Karpas-422 (cell line): Measurements from ENCODE around the gene CTR9. TPM values are rescaled to one million over a fixed set of nuclear protein-coding genes. Genes with fewer than 3 reads are reported as not detected.

Source experiments
- DNase-seq: peaks from one replicate; pipeline ENCODE4 v3.0.0-alpha.2; 2015
- H2AFZ ChIP-seq: fragments of 200-600 bp; sonication (generic); 2 replicates; pipeline ENCODE4 v1.6.1; 2014; ENCODE audit warnings: antibody characterized with exemption, low read length, mixed read lengths
- H3K27ac ChIP-seq: fragments of 200-600 bp; sonication (generic); 2 replicates; pipeline ENCODE4 v1.5.1; 2014; ENCODE audit warnings: mild to moderate bottlenecking, low read length, moderate library complexity
- H3K27me3 ChIP-seq: fragments of 200-600 bp; sonication (generic); 2 replicates; pipeline ENCODE4 v1.6.1; 2014; ENCODE audit warnings: low read length, mixed read lengths
- H3K36me3 ChIP-seq: fragments of 200-600 bp; sonication (generic); 2 replicates; pipeline ENCODE4 v1.6.1; 2014; ENCODE audit warnings: low read length, mixed read lengths; ENCODE audit not compliant: insufficient read depth
- H3K4me1 ChIP-seq: fragments of 200-600 bp; sonication (generic); 2 replicates; pipeline ENCODE4 v1.6.1; 2014; ENCODE audit warnings: mild to moderate bottlenecking, low read length, mixed read lengths
- H3K4me2 ChIP-seq: fragments of 200-600 bp; sonication (generic); 2 replicates; pipeline ENCODE4 v1.6.1; 2014; ENCODE audit warnings: low read length, low read depth, mild to moderate bottlenecking; ENCODE audit not compliant: poor library complexity, severe bottlenecking
- H3K4me3 ChIP-seq: fragments of 200-600 bp; sonication (generic); 2 replicates; pipeline ENCODE4 v1.5.1; 2014; ENCODE audit warnings: mild to moderate bottlenecking, antibody characterized with exemption, low read length, mixed read lengths
- H3K79me2 ChIP-seq: fragments of 200-600 bp; sonication (generic); 2 replicates; pipeline ENCODE4 v1.6.1; 2014; ENCODE audit warnings: mild to moderate bottlenecking, low read length, mixed read lengths
- H3K9ac ChIP-seq: fragments of 200-600 bp; sonication (generic); 2 replicates; pipeline ENCODE4 v1.6.0; 2014; ENCODE audit warnings: low read length
- H3K9me2 ChIP-seq: fragments of 200-600 bp; sonication (generic), shearing (Covaris generic); replicated peaks from 2 replicates; pipeline ENCODE4 v1.6.0; 2014; ENCODE audit warnings: mild to moderate bottlenecking, low read length, moderate library complexity; ENCODE audit not compliant: insufficient read depth
- H3K9me3 ChIP-seq: fragments of 300-700, 200-600 bp; sonication (generic); 2 replicates; pipeline ENCODE4 v1.6.1; 2014; ENCODE audit warnings: low read length, mixed read lengths
- H4K20me1 ChIP-seq: fragments of 200-600 bp; sonication (generic); 2 replicates; pipeline ENCODE4 v1.6.1; 2014; ENCODE audit warnings: mild to moderate bottlenecking, antibody characterized with exemption, low read length, low read depth; ENCODE audit not compliant: insufficient read depth
- total RNA-seq: library from RNA; depleted of rRNA; stranded (reverse); fragments of >200 nt; shearing (Covaris generic); gene quantifications from 2 replicates; pipeline ENCODE4 v1.2.3, GENCODE V29; 2014; ENCODE audit warnings: low replicate concordance

The CTR9 gene
- total RNA-seq, 1 experiment from 2014 or later = 39.9 TPM

DNA sequence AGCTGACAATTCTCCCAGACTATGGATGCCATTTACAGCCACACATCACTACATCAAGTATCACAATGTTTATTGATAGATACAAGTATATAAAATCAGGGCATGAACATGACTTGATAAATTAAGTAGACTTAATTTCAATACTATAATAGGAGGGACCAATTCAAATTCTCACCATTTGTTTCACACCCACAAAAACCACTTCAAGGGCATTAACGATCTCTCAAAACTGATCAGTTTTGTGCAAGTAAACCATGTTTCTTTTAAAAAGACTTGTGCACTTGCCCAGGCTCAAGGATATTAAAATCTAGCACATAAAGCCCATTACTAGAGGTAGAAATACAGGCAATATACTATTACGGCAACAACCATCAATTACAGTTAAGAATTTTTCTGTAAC is 46.0 kb downstream of the CTR9 start:
- H3K9ac ChIP-seq = no peak overlapping the region
- H2AFZ ChIP-seq = no peak overlapping the region
- no peaks in the 10 kb centered on the region for H3K27me3 ChIP-seq
- H4K20me1 ChIP-seq = peaks cover 16% of the 10 kb centered on the region
- no peaks in the 10 kb centered on the region for H3K79me2 ChIP-seq
- no peaks in the 10 kb centered on the region for H3K9me2 ChIP-seq
- no peak overlapping the region for H3K4me3 ChIP-seq
- peaks cover 56% of the 10 kb centered on the region for H3K36me3 ChIP-seq
- no peak overlapping the region for H3K4me2 ChIP-seq
- peaks cover 9% of the 10 kb centered on the region for H3K4me1 ChIP-seq
- H3K27ac ChIP-seq = no peak overlapping the region
- no peak for DNase-seq
- no peaks in the 10 kb centered on the region for H3K9me3 ChIP-seq

DNA sequence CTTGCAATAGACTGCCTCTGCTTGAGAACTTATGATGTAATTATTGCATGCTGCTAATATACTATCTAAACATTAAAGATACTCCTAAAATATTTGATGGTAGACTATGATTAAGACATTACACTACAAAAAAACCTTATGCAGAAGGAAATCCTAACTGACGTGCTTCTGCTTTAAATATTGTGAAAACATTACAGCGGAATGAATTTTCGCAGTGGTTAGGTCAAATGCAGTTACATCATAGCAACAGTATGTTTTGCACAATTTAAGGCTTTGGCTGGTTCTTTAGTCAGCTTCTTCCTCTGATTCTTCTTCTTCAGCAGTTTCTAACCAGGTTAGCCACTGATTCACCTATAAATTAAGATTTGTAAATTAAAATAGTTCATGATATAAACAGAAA is 46.5 kb downstream of the CTR9 start:
- H3K36me3 ChIP-seq = peaks cover 61% of the 10 kb centered on the region

DNA sequence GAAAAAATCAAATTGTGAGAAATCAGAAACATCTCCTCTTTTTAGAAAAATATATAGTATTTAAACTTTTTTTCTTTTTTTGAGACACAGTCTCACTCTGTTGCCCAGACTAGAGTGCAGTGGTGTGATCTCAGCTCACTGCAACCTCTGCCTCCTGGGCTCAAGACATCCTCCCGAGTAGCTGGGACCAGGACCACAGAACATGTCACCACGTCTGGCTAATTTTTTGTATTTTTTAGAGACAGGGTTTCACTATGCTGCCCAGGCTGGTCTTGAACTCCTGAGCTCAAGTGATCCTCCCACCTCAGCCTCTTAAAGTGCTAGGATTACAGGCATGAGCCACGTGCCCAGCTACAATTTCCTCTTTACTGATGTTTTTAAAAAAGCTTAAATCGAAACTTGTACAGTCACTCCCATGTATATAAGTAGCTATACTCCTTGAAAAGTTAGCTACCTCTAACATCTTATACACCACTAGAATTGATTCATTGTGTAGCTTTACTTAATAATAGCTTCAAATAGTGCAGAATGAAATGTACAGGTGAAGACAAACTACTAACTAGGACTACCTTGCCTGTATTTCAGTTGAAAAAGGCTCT is 47.4 kb downstream of the CTR9 start:
- H3K9me2 ChIP-seq = no peaks in the 10 kb centered on the region
- DNase-seq = no peak
- H3K4me3 ChIP-seq = no peak overlapping the region
- no peak overlapping the region for H2AFZ ChIP-seq
- H3K79me2 ChIP-seq = no peaks in the 10 kb centered on the region
- no peak overlapping the region for H3K4me2 ChIP-seq
- H3K9ac ChIP-seq = no peak overlapping the region
- no peaks in the 10 kb centered on the region for H3K27me3 ChIP-seq
- no peak overlapping the region for H3K27ac ChIP-seq
- peaks cover 70% of the 10 kb centered on the region for H3K36me3 ChIP-seq
- H3K9me3 ChIP-seq = no peaks in the 10 kb centered on the region
- peaks cover 17% of the 10 kb centered on the region for H4K20me1 ChIP-seq
- H3K4me1 ChIP-seq = no peaks in the 10 kb centered on the region

More for the DNA sequence above, 46.5 kb downstream of the CTR9 start:
- Histone ChIP-seq H3K27me3 (no peaks in the 10 kb centered on the region), H4K20me1 (peaks cover 17% of the 10 kb centered on the region), H3K9ac (no peak overlapping the region), H3K9me2 (no peaks in the 10 kb centered on the region), H2AFZ (no peak overlapping the region), H3K4me1 (peaks cover 6% of the 10 kb centered on the region), H3K9me3 (no peaks in the 10 kb centered on the region), H3K79me2 (no peaks in the 10 kb centered on the region), H3K4me3 (no peak overlapping the region), H3K27ac (no peak overlapping the region), H3K4me2 (no peak overlapping the region)
- no peak for DNase-seq

DNA sequence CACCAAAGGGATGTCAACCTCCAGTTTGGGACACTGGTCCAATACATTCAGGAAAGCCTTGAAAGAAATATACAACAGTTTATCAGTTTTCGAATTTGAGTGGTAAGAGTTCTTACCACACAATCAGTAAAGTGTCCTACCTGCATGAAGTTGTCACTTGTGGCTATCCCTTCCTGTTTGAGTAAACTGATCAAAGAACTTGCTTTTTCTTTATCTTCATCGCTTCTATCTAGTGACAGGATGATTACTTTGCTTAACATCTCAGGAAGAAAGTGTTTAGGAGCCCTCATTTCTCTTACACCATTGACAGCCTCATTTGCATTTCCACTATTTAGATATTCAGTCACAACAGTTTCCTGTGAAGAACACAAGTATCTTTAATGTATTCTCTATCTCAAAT is 49.2 kb downstream of the CTR9 start:
- Histone ChIP-seq H2AFZ (no peak overlapping the region), H3K27me3 (no peaks in the 10 kb centered on the region), H3K4me1 (no peaks in the 10 kb centered on the region), H3K9me3 (no peaks in the 10 kb centered on the region), H3K36me3 (peaks cover 88% of the 10 kb centered on the region), H4K20me1 (peaks cover 17% of the 10 kb centered on the region), H3K4me3 (no peak overlapping the region), H3K4me2 (no peak overlapping the region), H3K79me2 (no peaks in the 10 kb centered on the region), H3K27ac (no peak overlapping the region), H3K9me2 (no peaks in the 10 kb centered on the region), H3K9ac (no peak overlapping the region)
- DNase-seq = no peak

DNA sequence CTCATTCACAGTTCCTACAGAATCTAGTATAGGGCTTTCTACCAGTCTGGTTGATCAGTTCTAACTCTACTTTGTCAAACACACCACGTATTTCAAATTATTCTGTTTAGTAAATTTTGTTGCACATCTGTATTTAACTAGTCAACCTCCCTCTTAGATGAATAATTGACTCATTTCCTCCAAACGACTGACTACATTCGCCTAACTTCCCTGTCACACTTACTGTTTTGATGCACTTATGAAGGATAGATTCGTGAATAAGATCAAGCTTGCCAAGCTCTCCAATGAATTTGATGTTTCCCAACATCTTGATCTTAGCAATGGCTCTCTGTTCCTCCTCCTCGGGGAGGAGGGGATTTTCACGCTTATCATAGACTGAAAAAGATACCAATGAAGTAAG is 52.6 kb downstream of the CTR9 start:
- H3K9ac ChIP-seq = no peak overlapping the region
- no peaks in the 10 kb centered on the region for H3K9me2 ChIP-seq
- H3K27ac ChIP-seq = no peak overlapping the region
- peaks cover 32% of the 10 kb centered on the region for H4K20me1 ChIP-seq
- no peak overlapping the region for H3K4me3 ChIP-seq
- DNase-seq = no peak
- no peak overlapping the region for H3K4me2 ChIP-seq
- H3K9me3 ChIP-seq = no peaks in the 10 kb centered on the region
- H3K27me3 ChIP-seq = no peaks in the 10 kb centered on the region
- peaks cover 28% of the 10 kb centered on the region for H3K79me2 ChIP-seq
- no peak overlapping the region for H2AFZ ChIP-seq
- peaks cover 13% of the 10 kb centered on the region for H3K4me1 ChIP-seq
- peaks cover 88% of the 10 kb centered on the region for H3K36me3 ChIP-seq

DNA sequence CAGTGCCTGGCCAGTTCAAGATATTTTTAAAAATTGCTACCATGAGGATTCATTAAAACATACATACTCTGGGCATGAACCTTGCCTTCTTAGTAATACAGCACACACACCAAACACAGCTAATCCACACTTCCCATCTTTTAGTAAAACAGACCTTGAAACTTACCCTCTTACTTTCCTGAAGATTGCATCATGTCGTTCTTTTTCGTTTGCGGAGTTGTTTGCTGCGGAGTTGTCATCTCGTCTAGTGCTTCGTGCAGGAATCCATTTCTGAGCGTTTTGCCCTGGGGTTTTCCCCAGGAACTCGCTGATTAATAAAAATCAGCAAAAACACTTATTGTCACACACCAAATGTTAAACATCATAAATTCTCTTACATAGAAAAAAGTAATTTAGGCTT is 54.7 kb downstream of the CTR9 start:
- H3K4me1 ChIP-seq = peaks cover 26% of the 10 kb centered on the region
- H3K36me3 ChIP-seq = peaks cover 67% of the 10 kb centered on the region
- no peak overlapping the region for H3K27ac ChIP-seq
- H3K4me3 ChIP-seq = no peak overlapping the region
- peaks cover 28% of the 10 kb centered on the region for H3K79me2 ChIP-seq
- H3K9me3 ChIP-seq = no peaks in the 10 kb centered on the region
- peaks cover 25% of the 10 kb centered on the region; the same call in 1 of the 2 replicates for H4K20me1 ChIP-seq
- H3K4me2 ChIP-seq = no peak overlapping the region
- no peak for DNase-seq
- no peaks in the 10 kb centered on the region for H3K27me3 ChIP-seq
- no peak overlapping the region for H2AFZ ChIP-seq
- no peaks in the 10 kb centered on the region for H3K9me2 ChIP-seq
- H3K9ac ChIP-seq = no peak overlapping the region

DNA sequence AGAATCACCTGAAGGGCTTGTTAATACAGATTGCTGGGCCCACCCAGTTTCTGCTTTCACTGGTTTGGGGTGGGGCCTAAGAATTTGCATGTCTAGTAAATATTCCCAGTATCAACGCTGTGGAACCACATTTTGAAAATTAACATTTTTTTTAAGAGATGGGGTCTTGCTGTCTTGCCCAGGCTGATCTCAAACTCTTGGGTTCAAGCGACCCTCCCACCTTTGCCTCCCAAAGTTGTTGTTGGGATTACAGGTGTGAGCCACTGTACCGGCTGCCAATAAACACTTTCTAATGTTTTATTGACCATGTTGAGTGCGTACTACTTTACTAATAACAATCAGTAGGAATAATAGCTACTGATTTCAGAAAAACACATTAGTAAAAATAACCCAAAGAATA is 55.2 kb downstream of the CTR9 start:
- Histone ChIP-seq H3K4me3 (no peak overlapping the region), H3K4me1 (peaks cover 26% of the 10 kb centered on the region), H3K27me3 (no peaks in the 10 kb centered on the region), H2AFZ (no peak overlapping the region), H3K9me2 (no peaks in the 10 kb centered on the region), H3K36me3 (peaks cover 63% of the 10 kb centered on the region), H3K9ac (no peak overlapping the region), H3K27ac (no peak overlapping the region), H3K4me2 (no peak overlapping the region), H4K20me1 (peaks cover 25% of the 10 kb centered on the region; the same call in 1 of the 2 replicates), H3K79me2 (peaks cover 28% of the 10 kb centered on the region), H3K9me3 (no peaks in the 10 kb centered on the region)
- no peak for DNase-seq

DNA sequence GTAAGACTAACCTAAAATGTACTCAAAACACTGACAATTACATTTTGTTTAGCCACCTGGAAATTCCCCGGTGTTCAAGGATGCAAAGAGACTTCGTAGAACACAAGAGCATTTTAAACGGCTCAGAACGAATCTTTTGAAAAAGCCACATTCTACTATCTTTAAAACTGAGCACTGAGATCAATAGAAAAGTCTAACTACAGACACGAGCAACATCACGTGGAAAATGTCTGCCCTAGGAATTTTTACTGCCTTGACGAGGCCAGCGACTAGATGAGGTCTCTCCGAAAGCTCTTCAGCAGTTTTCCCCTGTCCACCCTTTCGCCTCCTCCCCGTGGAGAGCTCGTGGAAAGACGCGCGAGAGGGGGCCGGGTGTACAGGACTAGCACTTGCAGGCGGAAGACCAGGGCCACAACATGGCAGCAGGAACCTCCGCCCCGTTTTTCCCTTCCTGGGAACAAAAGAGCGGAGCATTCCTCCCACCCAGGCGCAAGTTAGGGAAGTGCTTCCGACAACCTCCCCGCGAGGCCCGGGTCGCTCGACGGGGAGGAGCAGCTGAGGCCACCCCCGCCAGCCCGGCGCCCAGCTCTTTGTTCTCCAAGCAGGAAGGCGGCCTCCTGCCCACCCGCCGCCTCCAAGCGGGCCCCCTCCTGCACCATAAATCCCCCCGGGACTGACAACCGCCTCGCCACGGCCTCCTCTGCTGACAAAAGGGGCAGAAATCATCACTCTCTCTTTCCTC is 56.6 kb downstream of the CTR9 start:
- H3K4me3 ChIP-seq = peak overlapping the region; percentile 91
- peak; percentile 58 for DNase-seq
- peak overlapping the region; percentile 98 for H3K9ac ChIP-seq
- peaks cover 16% of the 10 kb centered on the region; the same call in 1 of the 2 replicates for H4K20me1 ChIP-seq
- no peaks in the 10 kb centered on the region for H3K27me3 ChIP-seq
- peak overlapping the region; percentile 86 for H3K27ac ChIP-seq
- H3K36me3 ChIP-seq = peaks cover 48% of the 10 kb centered on the region
- H3K79me2 ChIP-seq = peaks cover 28% of the 10 kb centered on the region
- no peaks in the 10 kb centered on the region for H3K9me3 ChIP-seq
- peaks cover 29% of the 10 kb centered on the region for H3K4me1 ChIP-seq
- no peaks in the 10 kb centered on the region for H3K9me2 ChIP-seq
- H2AFZ ChIP-seq = no peak overlapping the region
- peak overlapping the region; percentile 93 for H3K4me2 ChIP-seq
